GM12892 (cell line): ENCODE data around the gene ZNF283.
"Not testable (repeated sequence)": the region's sequence is repeated elsewhere in the genome, so short reads cannot be mapped to it uniquely, and the experiment has no call there.

Experiments used
- DNase-seq: peaks from one replicate; pipeline ENCODE4 v3.0.0; 2011; ENCODE audit not compliant: insufficient read length
- FAIRE-seq: peaks from 2 replicates; lab custom pipeline; 2011; peaks lifted over from hg19 to GRCh38; lab: Jason Lieb, UNC
- POLR2A ChIP-seq: IDR thresholded peaks from 2 replicates; pipeline ENCODE4 v1.6.1; 2011; ENCODE audit warnings: low read depth, low read length, control low read depth
- POLR2AphosphoS5 ChIP-seq: IDR thresholded peaks from 2 replicates; pipeline ENCODE4 v1.6.1; 2011; ENCODE audit warnings: low read depth, low read length, control low read depth
- TAF1 ChIP-seq: IDR thresholded peaks from 2 replicates; pipeline ENCODE4 v1.6.1; 2011; ENCODE audit warnings: low read depth, mild to moderate bottlenecking, control low read depth, low read length, borderline replicate concordance

The ZNF283 gene

GRCh38 chr19:43804432-43804831 lies 22.7 kb upstream of the ZNF283 start:
- FAIRE-seq (no peak), DNase-seq (no peak)
- TF ChIP-seq TAF1 (no peak), POLR2AphosphoS5 (no peak), POLR2A (no peak)

- FAIRE-seq = not testable (repeated sequence)
Observed at GRCh38 chr19:43806401-43806800, 20.7 kb upstream of the ZNF283 start.

GRCh38 chr19:43806848-43807247 lies 20.3 kb upstream of the ZNF283 start:
- TF ChIP-seq POLR2AphosphoS5 = no peak
- TF ChIP-seq TAF1 = no peak
- no peak for TF ChIP-seq POLR2A
- FAIRE-seq = no peak
- DNase-seq = no peak

More at GRCh38 chr19:43806401-43806800, 20.7 kb upstream of the ZNF283 start:
- not testable (repeated sequence) for DNase-seq

- TF ChIP-seq POLR2A (no peak), POLR2AphosphoS5 (no peak), TAF1 (no peak)
- DNase-seq = no peak
- FAIRE-seq = no peak
Observed at GRCh38 chr19:43807651-43808050, 19.5 kb upstream of the ZNF283 start.

- TF ChIP-seq TAF1 (no peak), POLR2A (no peak), POLR2AphosphoS5 (no peak)
- DNase-seq (no peak), FAIRE-seq (peak; percentile 75)
Observed at GRCh38 chr19:43809762-43810696, 17.1 kb upstream of the ZNF283 start.

GRCh38 chr19:43811837-43812236 lies 15.3 kb upstream of the ZNF283 start:
- no peak for TF ChIP-seq TAF1
- no peak for TF ChIP-seq POLR2AphosphoS5
- TF ChIP-seq POLR2A = no peak
- FAIRE-seq (no peak), DNase-seq (no peak)

- DNase-seq = no peak
- no peak for TF ChIP-seq POLR2A
- TF ChIP-seq TAF1 = no peak
- no peak for TF ChIP-seq POLR2AphosphoS5
- no peak for FAIRE-seq
Observed at GRCh38 chr19:43812259-43812658, 14.9 kb upstream of the ZNF283 start.

- DNase-seq (no peak), FAIRE-seq (no peak)
- TF ChIP-seq POLR2A (no peak), POLR2AphosphoS5 (no peak), TAF1 (no peak)
Observed at GRCh38 chr19:43812688-43813087, 14.4 kb upstream of the ZNF283 start.

GRCh38 chr19:43814663-43815352 lies 12.3 kb upstream of the ZNF283 start:
- no peak for FAIRE-seq
- TF ChIP-seq POLR2A (no peak), POLR2AphosphoS5 (no peak), TAF1 (no peak)
- no peak for DNase-seq

GRCh38 chr19:43817454-43817853 lies 9.7 kb upstream of the ZNF283 start:
- DNase-seq, FAIRE-seq: not testable (repeated sequence)

GRCh38 chr19:43818500-43818899 lies 8.6 kb upstream of the ZNF283 start:
- TF ChIP-seq TAF1 = no peak
- TF ChIP-seq POLR2A = no peak
- TF ChIP-seq POLR2AphosphoS5 = no peak
- no peak for DNase-seq
- no peak for FAIRE-seq
